ENCODE results near the gene PILRA. TPM values are rescaled to one million over a fixed set of nuclear protein-coding genes. Genes with fewer than 3 reads are reported as not detected.

Gene PILRA
- total and polyA plus RNA-seq, 2 of the 13 experiments (the other 11 are each of a cell fraction or from before 2014, with no cell fraction given) = 0.13 to 1.3 TPM

- TF ChIP-seq ZC3H13 (CRISPR knock-in tag; IDR thresholded peaks at IDR 0.05) = peak; percentile 84; the same call in 1 of the 2 replicates
- TF ChIP-seq SRF (IDR thresholded peaks at IDR 0.05; ENCODE audit: low read depth, low read length) = no peak
- no peak for TF ChIP-seq TFAP4 (IDR thresholded peaks at IDR 0.05; ENCODE audit: borderline replicate concordance, low read depth)
- TF ChIP-seq ZNF318 (CRISPR knock-in tag; IDR thresholded peaks at IDR 0.05) = no peak
- no peak for TF ChIP-seq TBX3 (IDR thresholded peaks at IDR 0.05; ENCODE audit: borderline replicate concordance)
- no peak for TF ChIP-seq ETV6 (CRISPR knock-in tag; conservative IDR thresholded peaks at IDR 0.05)
- TF ChIP-seq FOXK2 (IDR thresholded peaks at IDR 0.05) = no peak
- no peak for TF ChIP-seq ZNF773 (CRISPR knock-in tag; IDR thresholded peaks at IDR 0.05; ENCODE audit: borderline replicate concordance)
- TF ChIP-seq, protein P1, sequence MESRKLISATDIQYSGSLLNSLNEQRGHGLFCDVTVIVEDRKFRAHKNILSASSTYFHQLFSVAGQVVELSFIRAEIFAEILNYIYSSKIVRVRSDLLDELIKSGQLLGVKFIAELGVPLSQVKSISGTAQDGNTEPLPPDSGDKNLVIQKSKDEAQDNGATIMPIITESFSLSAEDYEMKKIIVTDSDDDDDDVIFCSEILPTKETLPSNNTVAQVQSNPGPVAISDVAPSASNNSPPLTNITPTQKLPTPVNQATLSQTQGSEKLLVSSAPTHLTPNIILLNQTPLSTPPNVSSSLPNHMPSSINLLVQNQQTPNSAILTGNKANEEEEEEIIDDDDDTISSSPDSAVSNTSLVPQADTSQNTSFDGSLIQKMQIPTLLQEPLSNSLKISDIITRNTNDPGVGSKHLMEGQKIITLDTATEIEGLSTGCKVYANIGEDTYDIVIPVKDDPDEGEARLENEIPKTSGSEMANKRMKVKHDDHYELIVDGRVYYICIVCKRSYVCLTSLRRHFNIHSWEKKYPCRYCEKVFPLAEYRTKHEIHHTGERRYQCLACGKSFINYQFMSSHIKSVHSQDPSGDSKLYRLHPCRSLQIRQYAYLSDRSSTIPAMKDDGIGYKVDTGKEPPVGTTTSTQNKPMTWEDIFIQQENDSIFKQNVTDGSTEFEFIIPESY (CRISPR knock-in tag; IDR thresholded peaks at IDR 0.05) = no peak
- TF ChIP-seq ZSCAN30 (CRISPR knock-in tag; IDR thresholded peaks at IDR 0.05) = no peak
- 0 out of 2 replicates have a peak, but pooled peaks have one; percentile 1 for TF ChIP-seq MTA1 (CRISPR knock-in tag; IDR thresholded peaks at IDR 0.05; ENCODE audit: borderline replicate concordance)
- TF ChIP-seq CHCHD3 (CRISPR knock-in tag; IDR thresholded peaks at IDR 0.05) = no peak; the same call in none of the 2 replicates
- no peak for TF ChIP-seq ASH2L (IDR thresholded peaks at IDR 0.05; ENCODE audit: insufficient read length, low read depth, low read length)
- TF ChIP-seq ZNF30 (CRISPR knock-in tag; IDR thresholded peaks at IDR 0.05) = no peak
- TF ChIP-seq ZFP82 (CRISPR knock-in tag; IDR thresholded peaks at IDR 0.05; ENCODE audit: borderline replicate concordance) = no peak
- TF ChIP-seq, protein P2, sequence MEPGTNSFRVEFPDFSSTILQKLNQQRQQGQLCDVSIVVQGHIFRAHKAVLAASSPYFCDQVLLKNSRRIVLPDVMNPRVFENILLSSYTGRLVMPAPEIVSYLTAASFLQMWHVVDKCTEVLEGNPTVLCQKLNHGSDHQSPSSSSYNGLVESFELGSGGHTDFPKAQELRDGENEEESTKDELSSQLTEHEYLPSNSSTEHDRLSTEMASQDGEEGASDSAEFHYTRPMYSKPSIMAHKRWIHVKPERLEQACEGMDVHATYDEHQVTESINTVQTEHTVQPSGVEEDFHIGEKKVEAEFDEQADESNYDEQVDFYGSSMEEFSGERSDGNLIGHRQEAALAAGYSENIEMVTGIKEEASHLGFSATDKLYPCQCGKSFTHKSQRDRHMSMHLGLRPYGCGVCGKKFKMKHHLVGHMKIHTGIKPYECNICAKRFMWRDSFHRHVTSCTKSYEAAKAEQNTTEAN (CRISPR knock-in tag; conservative IDR thresholded peaks at IDR 0.05) = no peak; the same call in 1 of the 2 replicates
Measured at GRCh38 chr7:100435401-100436304, 62.4 kb downstream of the PILRA start (continued).

Measured in HepG2 (cell line).